ENCODE results near the gene ACAP1.

- TF ChIP-seq PATZ1 (CRISPR knock-in tag; IDR thresholded peaks at IDR 0.05; ENCODE audit: borderline replicate concordance) (no peak), ZFP30 (CRISPR knock-in tag; IDR thresholded peaks at IDR 0.05) (no peak), GLIS3 (CRISPR knock-in tag; IDR thresholded peaks at IDR 0.05) (no peak), ZNF565 (CRISPR knock-in tag; conservative IDR thresholded peaks at IDR 0.05; ENCODE audit: low read depth) (no peak), TOX (CRISPR knock-in tag; IDR thresholded peaks at IDR 0.05; ENCODE audit: borderline replicate concordance) (no peak), ZNF8 (CRISPR knock-in tag; IDR thresholded peaks at IDR 0.05) (no peak), ISL1 (CRISPR knock-in tag; IDR thresholded peaks at IDR 0.05) (no peak), PPARA (CRISPR knock-in tag; IDR thresholded peaks at IDR 0.05; ENCODE audit: borderline replicate concordance) (no peak), ESRRG (CRISPR knock-in tag; IDR thresholded peaks at IDR 0.05) (no peak)
Measured at GRCh38 chr17:7394452-7395191, 58.3 kb downstream of the ACAP1 start, which contains the start of gene PLSCR3.

Measured in SK-N-SH treated with all-trans-retinoic acid at 6 μM for 48 hours (cell line).